HUES6 (cell line): ENCODE measurements around the gene PDXDC1.
"Not testable (repeated sequence)": the region's sequence is repeated elsewhere in the genome, so short reads cannot be mapped to it uniquely, and the experiment has no call there.

ENCODE experiments used
- H3K27ac ChIP-seq: 2 replicates; pipeline ENCODE4 v1.7.0; 2013; ENCODE audit warnings: low read depth, mild to moderate bottlenecking, low read length, inconsistent platforms
- H3K27me3 ChIP-seq: 2 replicates; pipeline ENCODE4 v1.6.1; 2013; ENCODE audit warnings: low read length; ENCODE audit not compliant: control insufficient read depth, insufficient read depth
- H3K36me3 ChIP-seq: 2 replicates; pipeline ENCODE4 v1.6.1; 2013; ENCODE audit warnings: low read length; ENCODE audit not compliant: control insufficient read depth, insufficient read depth
- H3K4me1 ChIP-seq: 2 replicates; pipeline ENCODE4 v1.6.1; 2013; ENCODE audit warnings: low read length; ENCODE audit not compliant: control insufficient read depth, insufficient read depth
- H3K4me3 ChIP-seq: 2 replicates; pipeline ENCODE4 v1.5.1; 2013; ENCODE audit warnings: low read depth, low read length
- H3K9ac ChIP-seq: one replicate; pipeline ENCODE4 v1.6.1; 2013; ENCODE audit warnings: mild to moderate bottlenecking, low read length
- H3K9me3 ChIP-seq: 2 replicates; pipeline ENCODE4 v1.6.1; 2013; ENCODE audit warnings: low read depth, low read length; ENCODE audit not compliant: control insufficient read depth, insufficient read depth

The PDXDC1 gene

DNA sequence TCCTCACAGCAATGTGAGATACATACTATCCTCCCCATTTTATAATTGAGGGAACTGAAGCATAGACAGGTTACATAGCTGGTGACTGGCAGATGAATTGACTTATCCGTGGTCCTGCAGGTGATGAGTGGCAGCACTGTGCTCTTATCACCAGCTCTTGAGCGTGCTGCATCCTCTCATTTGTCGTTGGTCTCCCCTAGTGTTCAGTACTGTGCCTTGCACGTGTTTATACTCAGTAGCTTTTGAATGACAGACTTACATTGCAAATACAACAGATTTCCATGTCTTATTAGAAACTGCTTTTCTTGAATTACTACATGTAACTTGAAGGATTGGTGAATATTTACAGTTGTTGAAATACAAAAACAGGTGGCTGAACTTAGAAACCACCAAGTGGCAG lies 47.4 kb downstream of the PDXDC1 start:
- not testable (repeated sequence) for H3K9me3 ChIP-seq, H3K4me3 ChIP-seq, H3K27me3 ChIP-seq, H3K4me1 ChIP-seq, H3K27ac ChIP-seq, H3K9ac ChIP-seq
- H3K36me3 ChIP-seq = peaks cover 68% of the 10 kb centered on the region

DNA sequence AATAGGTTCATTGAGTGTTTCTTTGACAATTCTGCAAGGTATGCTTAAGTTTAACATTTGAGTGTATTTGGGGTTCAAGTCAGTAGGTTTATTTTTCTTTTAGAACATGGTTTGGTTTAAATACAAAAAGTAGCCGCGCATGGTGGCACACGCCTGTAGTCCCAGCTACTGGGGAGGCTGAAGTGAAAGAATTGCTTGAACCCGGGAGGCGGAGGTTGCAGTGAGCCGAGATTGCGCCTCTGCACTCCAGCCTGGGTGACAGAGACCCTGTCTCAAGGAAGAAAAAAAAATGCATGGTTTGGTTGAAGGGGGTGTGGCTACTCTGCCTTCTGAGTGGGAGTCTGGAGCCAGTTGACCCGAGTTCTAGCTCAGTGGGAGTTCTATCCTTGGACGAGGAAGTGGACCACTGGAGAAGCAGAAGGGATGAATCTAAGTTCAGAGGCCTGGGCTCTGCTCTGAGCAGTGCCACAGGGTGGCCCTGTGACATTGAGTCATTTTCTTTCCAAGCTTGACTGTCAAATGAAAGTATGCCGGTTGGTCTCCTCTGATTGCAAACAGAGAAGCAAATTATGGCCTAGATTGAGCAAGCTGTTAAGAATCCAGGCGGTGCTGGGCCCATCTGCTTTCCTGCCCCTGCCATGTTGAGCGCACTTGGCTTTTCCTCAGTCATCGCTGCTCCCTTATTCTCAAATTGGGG lies 48.7 kb downstream of the PDXDC1 start:
- not testable (repeated sequence) for H3K27ac ChIP-seq, H3K4me3 ChIP-seq, H3K9me3 ChIP-seq, H3K9ac ChIP-seq, H3K4me1 ChIP-seq, H3K27me3 ChIP-seq
- H3K36me3 ChIP-seq = peaks cover 66% of the 10 kb centered on the region

DNA sequence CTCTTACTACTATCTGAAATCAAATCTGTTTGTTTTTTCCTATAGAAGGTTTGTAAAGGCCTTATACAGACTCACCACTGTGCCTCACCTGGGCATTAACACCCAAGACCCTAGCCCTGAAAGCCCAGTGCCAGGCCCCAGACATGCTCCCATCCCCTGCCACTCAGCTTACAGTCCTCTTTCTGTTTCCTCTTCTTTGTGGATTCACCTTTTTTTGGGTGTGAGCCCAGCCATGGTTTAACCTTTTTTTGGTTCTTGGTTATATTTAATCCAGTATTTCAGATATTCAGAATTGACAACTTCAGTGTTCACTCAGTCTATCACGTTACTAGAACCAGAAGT lies 50.0 kb downstream of the PDXDC1 start:
- H3K36me3 ChIP-seq = peaks cover 65% of the 10 kb centered on the region
- H3K27ac ChIP-seq, H3K9ac ChIP-seq, H3K27me3 ChIP-seq, H3K4me3 ChIP-seq, H3K9me3 ChIP-seq, H3K4me1 ChIP-seq: not testable (repeated sequence)

- peaks cover 63% of the 10 kb centered on the region for H3K36me3 ChIP-seq
- not testable (repeated sequence) for H3K9ac ChIP-seq, H3K9me3 ChIP-seq, H3K27me3 ChIP-seq, H3K4me1 ChIP-seq, H3K27ac ChIP-seq, H3K4me3 ChIP-seq
Measured at GRCh38 chr16:15025234-15025951, 50.6 kb downstream of the PDXDC1 start.

- peaks cover 63% of the 10 kb centered on the region for H3K36me3 ChIP-seq
- not testable (repeated sequence) for H3K9me3 ChIP-seq, H3K27ac ChIP-seq, H3K4me3 ChIP-seq, H3K27me3 ChIP-seq, H3K4me1 ChIP-seq, H3K9ac ChIP-seq
Measured at GRCh38 chr16:15027051-15027450, 52.2 kb downstream of the PDXDC1 start.

DNA sequence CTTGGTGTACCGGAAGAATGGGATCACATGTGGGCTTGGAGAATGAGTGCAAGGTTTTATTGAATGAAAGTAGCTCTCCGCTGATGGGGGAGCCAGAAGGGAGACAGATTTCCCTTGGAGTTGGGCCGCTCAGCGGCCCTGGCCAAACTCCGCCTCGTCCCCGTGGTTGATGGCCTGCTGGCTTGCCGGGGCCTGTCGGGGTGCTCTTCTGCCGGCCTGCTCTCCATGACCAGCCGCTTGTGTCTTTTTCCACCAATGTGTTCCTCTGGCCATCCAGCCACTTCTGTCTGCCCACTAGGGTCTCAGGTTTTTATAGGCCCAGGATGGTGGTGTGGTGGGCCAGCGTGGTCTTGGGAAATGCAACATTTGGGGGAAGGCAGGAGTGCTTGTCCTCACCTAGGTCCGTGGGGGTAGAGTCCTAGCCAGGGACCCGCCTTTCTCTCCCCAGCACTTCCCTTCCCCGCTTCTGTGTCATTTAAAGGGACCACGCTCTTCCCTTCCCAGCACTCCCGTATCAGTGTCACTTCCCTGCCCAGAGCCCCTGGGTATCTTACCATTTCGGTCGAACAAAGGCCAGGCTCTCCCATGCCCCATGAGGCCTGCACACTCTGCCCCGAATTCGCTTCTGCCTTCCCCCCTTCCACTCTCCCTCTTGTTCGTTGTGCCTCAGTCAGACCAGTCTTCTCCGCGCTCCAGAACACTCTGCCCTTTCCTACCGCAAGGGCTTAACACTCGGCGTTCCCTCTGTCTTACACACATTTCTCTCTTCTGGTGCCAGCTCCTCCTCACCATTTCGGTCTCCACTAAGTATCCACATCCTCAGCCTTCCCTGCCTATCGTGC lies 52.9 kb downstream of the PDXDC1 start:
- H3K36me3 ChIP-seq = peaks cover 63% of the 10 kb centered on the region
- H3K27ac ChIP-seq = not testable (repeated sequence)

DNA sequence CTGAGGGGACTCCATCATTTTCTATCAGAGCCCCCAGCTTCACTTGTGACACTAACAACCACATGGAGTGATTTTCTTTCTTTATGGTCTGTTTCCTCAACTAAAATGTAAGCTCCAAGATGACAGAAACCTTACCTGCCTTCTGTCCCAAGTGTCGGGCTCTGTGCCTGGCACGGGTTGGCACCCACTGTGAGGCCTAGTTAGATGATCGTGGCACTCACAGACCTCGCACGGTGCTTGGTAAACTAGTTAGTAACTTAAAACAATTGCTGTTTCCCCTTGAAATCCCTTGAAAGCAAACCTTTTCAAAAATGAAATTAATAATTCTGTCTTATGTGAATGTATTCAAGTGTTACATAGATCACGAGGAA lies 53.5 kb downstream of the PDXDC1 start:
- H3K27ac ChIP-seq, H3K9ac ChIP-seq, H3K4me1 ChIP-seq, H3K9me3 ChIP-seq, H3K27me3 ChIP-seq, H3K4me3 ChIP-seq: not testable (repeated sequence)
- peaks cover 63% of the 10 kb centered on the region for H3K36me3 ChIP-seq

More for the DNA sequence above, 52.9 kb downstream of the PDXDC1 start:
- not testable (repeated sequence) for H3K9me3 ChIP-seq, H3K4me1 ChIP-seq, H3K27me3 ChIP-seq, H3K4me3 ChIP-seq, H3K9ac ChIP-seq

- H3K4me3 ChIP-seq, H3K27ac ChIP-seq, H3K4me1 ChIP-seq, H3K9ac ChIP-seq, H3K27me3 ChIP-seq, H3K9me3 ChIP-seq: not testable (repeated sequence)
- H3K36me3 ChIP-seq = peaks cover 63% of the 10 kb centered on the region
Measured at GRCh38 chr16:15028801-15029698, 54.2 kb downstream of the PDXDC1 start.

DNA sequence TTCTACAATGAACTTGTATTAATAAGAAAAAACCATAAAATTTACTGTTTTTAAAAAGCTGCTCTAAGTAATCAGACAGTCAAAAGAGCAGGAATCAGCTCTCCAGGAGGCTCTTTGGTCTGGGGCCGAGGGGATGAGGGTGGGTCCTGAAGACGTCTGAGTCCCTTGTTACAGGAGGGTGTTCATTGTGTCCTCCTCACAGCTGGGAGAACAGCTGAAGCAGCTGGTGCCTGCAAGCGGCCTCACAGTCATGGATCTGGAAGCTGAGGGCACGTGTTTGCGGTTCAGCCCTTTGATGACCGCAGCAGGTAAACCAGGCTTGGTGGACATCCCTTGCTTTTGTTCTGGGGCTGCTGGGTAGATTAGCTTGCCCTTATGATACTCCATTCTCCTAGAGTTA lies 54.9 kb downstream of the PDXDC1 start:
- peaks cover 66% of the 10 kb centered on the region for H3K36me3 ChIP-seq
- H3K4me3 ChIP-seq, H3K27me3 ChIP-seq, H3K4me1 ChIP-seq, H3K9me3 ChIP-seq, H3K27ac ChIP-seq, H3K9ac ChIP-seq: not testable (repeated sequence)

GRCh38 chr16:15031179-15031578 lies 56.4 kb downstream of the PDXDC1 start:
- H3K27ac ChIP-seq = no peak overlapping the region
- H3K36me3 ChIP-seq = peaks cover 74% of the 10 kb centered on the region
- H3K4me3 ChIP-seq = no peak overlapping the region
- no peaks in the 10 kb centered on the region for H3K9me3 ChIP-seq
- no peaks in the 10 kb centered on the region; the same call in 1 of the 2 replicates for H3K4me1 ChIP-seq
- H3K27me3 ChIP-seq = no peaks in the 10 kb centered on the region
- no peak overlapping the region for H3K9ac ChIP-seq
